ENCODE data around the gene DDX24. TPM values are rescaled to one million over a fixed set of nuclear protein-coding genes. Genes with fewer than 3 reads are reported as not detected.

DDX24 gene
- total RNA-seq, 1 donor from 2014 or later, result 49.6 TPM

DNA sequence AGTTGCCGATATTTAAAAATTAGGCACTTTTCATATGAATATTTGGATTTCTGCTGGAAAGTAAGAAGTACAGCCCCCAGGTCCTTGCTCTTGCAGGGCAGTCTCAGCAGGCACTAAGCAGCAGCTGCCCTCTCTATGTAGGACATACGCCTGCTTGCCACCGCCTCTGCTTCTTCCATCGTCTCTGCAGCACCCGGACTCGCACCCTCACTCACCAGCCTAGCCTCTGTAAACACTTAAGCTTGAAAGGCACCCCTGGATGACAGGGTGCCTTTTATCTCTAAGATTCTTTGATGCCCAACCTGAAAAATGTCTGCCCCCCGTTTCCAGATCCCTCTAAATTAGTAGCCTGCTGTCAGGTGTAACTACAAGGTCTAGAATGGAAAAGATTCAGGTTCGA lies 35.9 kb downstream of the DDX24 start:
- no peak overlapping the region for H3K27ac ChIP-seq (ENCODE audit: low read depth, low read length)
- H3K4me1 ChIP-seq (ENCODE audit: control insufficient read depth in 3 of 3, insufficient read depth in 3 of 3, low read length in 3 of 3), result peaks cover 13 to 26% (median 15%) of the 10 kb centered on the region in 3 donors
- H3K4me3 ChIP-seq (ENCODE audit: low read length in 3 of 3), result no peak overlapping the region
- no peaks in the 10 kb centered on the region for H3K9me3 ChIP-seq (ENCODE audit: control insufficient read depth in 3 of 3, low read length in 3 of 3)
- no peaks in the 10 kb centered on the region for H3K27me3 ChIP-seq (ENCODE audit: control insufficient read depth in 3 of 3, insufficient read depth in 3 of 3, low read length in 3 of 3)
- H3K36me3 ChIP-seq (ENCODE audit: control insufficient read depth in 3 of 3, insufficient read depth in 3 of 3, low read length in 3 of 3), result peaks cover 39 to 53% (median 49%) of the 10 kb centered on the region in 3 donors
- no peak overlapping the region for H3K9ac ChIP-seq (ENCODE audit: low read depth in 1 of 3, low read length in 3 of 3)

DNA sequence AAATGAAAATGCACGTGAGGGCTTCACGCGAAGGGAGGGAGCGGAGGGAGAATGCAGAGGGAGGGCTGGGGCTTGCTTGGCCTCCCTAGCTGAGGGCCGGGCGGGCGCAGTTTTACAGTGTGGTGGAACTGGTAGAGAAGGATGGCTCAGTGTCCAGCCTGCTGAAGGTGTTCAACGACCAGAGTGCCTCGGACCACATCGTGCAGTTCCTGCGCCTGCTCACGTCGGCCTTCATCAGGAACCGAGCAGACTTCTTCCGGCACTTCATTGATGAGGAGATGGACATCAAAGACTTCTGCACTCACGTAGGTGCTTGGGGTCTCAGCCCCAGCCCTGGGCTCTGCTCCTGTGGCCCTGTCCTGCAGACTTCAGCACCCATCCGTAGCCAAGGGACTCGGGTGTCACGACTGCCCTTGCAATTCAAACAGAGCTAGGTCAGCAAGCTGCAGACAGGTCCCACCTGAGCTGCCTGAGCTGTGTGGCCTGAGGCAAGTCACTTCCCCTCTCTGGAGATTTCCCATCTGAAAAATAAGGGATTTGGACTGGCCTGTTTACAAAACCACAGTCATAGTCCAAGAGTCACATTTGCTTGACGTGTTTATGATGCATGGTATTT lies 36.4 kb downstream of the DDX24 start:
- Histone ChIP-seq H3K27me3 (ENCODE audit: control insufficient read depth in 3 of 3, insufficient read depth in 3 of 3, low read length in 3 of 3) (no peaks in the 10 kb centered on the region), H3K36me3 (ENCODE audit: control insufficient read depth in 3 of 3, insufficient read depth in 3 of 3, low read length in 3 of 3) (peaks cover 33 to 48% (median 43%) of the 10 kb centered on the region in 3 donors), H3K27ac (ENCODE audit: low read depth, low read length) (no peak overlapping the region), H3K9ac (ENCODE audit: low read depth in 1 of 3, low read length in 3 of 3) (no peak overlapping the region), H3K9me3 (ENCODE audit: control insufficient read depth in 3 of 3, low read length in 3 of 3) (no peaks in the 10 kb centered on the region), H3K4me3 (ENCODE audit: low read length in 3 of 3) (no peak overlapping the region), H3K4me1 (ENCODE audit: control insufficient read depth in 3 of 3, insufficient read depth in 3 of 3, low read length in 3 of 3) (peaks cover 13 to 26% (median 15%) of the 10 kb centered on the region in 3 donors)

DNA sequence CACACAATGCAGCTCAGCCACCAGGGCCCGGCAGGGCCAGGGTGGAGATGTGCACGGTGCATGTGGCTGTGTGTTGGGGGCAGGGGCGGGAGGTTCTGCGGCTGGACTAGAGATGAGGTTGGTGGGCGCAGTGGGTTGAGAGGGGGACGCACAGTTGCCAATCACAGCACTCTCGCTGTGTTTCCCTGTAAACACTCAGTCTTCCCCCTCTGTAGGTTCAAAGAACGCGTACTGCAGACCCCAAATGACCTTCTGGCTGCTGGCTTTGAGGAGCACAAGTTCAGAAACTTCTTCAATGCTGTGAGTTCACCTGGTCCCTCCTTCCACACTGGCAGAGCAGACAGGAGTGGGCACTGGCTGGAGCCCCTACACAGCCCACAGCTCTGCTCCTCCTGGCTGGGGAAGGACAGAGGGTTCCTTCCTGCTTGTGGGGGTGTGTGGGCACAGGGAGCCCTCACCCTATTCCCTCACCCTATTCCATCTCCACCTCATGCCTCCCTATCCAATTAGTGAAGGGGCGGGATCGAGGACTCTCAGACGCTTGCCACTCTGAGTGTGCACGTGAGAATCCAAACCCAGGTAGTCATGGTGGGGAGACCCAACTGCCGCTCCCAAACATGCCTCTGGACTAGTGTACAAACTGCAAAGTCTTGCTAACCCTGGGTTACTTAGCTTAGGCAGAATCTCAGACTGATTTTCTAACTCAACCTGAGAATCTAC lies 37.1 kb downstream of the DDX24 start:
- no peaks in the 10 kb centered on the region for H3K27me3 ChIP-seq (ENCODE audit: control insufficient read depth in 3 of 3, insufficient read depth in 3 of 3, low read length in 3 of 3)
- H3K4me3 ChIP-seq (ENCODE audit: low read length in 3 of 3), result no peak overlapping the region
- peak overlapping the region in 1 of 3 donors; percentile 33 for H3K9ac ChIP-seq (ENCODE audit: low read depth in 1 of 3, low read length in 3 of 3)
- H3K27ac ChIP-seq (ENCODE audit: low read depth, low read length), result no peak overlapping the region
- peaks cover 11 to 26% (median 15%) of the 10 kb centered on the region in 3 donors for H3K4me1 ChIP-seq (ENCODE audit: control insufficient read depth in 3 of 3, insufficient read depth in 3 of 3, low read length in 3 of 3)
- H3K9me3 ChIP-seq (ENCODE audit: control insufficient read depth in 3 of 3, low read length in 3 of 3), result no peaks in the 10 kb centered on the region
- H3K36me3 ChIP-seq (ENCODE audit: control insufficient read depth in 3 of 3, insufficient read depth in 3 of 3, low read length in 3 of 3), result peaks cover 27 to 43% (median 37%) of the 10 kb centered on the region in 3 donors

DNA sequence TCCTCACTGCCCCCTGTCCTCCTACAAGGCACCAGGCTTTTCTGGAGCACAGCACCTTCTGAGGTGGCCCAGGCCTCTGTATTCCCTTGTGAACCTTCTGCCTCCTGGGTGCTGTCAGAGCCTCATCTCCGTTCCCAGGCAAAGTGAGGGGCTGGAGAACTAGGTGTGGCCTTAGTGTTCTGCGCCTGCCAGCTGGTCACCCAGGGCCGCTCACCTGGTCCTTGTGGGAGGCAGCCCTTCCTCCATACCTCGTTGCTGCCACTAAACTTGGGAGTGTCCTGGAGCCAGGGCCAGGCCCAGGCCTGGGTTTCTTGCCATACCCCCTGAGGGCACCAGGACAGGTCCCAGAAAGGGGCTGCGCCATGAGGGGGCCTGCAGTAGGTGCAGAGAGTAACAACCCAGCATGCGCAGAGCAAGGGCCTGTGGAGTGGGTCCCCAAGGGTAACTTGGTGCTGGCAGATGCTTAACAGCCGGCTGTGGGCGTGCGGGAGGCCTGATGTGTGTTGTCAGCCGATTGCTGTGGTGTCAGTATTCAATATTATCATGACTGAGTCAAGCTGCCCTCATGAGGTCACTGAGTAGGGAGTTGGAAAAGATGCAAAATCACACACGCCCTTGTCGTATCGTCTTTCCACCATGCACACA lies 37.8 kb downstream of the DDX24 start:
- Histone ChIP-seq H3K4me3 (ENCODE audit: low read length in 3 of 3) (no peak overlapping the region), H3K9me3 (ENCODE audit: control insufficient read depth in 3 of 3, low read length in 3 of 3) (no peaks in the 10 kb centered on the region), H3K9ac (ENCODE audit: low read depth in 1 of 3, low read length in 3 of 3) (no peak overlapping the region), H3K27me3 (ENCODE audit: control insufficient read depth in 3 of 3, insufficient read depth in 3 of 3, low read length in 3 of 3) (no peaks in the 10 kb centered on the region), H3K36me3 (ENCODE audit: control insufficient read depth in 3 of 3, insufficient read depth in 3 of 3, low read length in 3 of 3) (peaks cover 20 to 36% (median 30%) of the 10 kb centered on the region in 3 donors), H3K4me1 (ENCODE audit: control insufficient read depth in 3 of 3, insufficient read depth in 3 of 3, low read length in 3 of 3) (peaks cover 11 to 26% (median 15%) of the 10 kb centered on the region in 3 donors), H3K27ac (ENCODE audit: low read depth, low read length) (no peak overlapping the region)

DNA sequence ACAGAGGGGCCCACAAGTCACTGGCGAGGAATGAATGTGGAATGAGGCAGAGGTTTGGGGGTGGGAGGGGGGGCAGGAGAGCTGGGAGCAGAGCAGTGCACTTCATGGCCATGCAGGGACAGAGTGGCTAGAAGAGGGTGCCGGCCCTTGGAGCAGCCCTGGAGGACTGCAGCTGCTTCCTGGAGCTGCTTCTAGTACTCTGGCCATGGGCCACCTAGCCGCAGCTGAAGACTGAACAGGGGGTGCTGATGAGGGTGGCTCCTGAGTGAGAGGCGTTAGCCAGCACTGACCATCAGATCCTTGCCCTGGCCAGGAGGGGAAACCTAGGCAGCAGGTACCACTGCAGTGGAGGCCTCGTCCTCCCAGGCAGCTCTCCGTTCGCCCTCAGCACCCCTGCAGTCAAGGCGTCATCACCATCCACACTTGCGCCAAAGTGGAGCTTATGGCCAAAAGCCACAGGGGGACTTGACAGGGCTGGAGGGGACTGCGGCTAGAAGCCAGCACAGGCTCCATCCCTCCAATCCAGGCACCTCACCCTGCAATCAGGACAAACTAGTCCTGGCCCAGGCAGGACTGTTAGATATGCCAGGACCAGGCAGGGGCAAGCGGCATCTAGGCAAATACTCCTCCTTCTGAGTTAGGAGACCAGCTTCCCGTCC lies 38.4 kb downstream of the DDX24 start:
- Histone ChIP-seq H3K9ac (ENCODE audit: low read depth in 1 of 3, low read length in 3 of 3) (no peak overlapping the region), H3K36me3 (ENCODE audit: control insufficient read depth in 3 of 3, insufficient read depth in 3 of 3, low read length in 3 of 3) (peaks cover 18 to 31% (median 24%) of the 10 kb centered on the region in 3 donors), H3K27me3 (ENCODE audit: control insufficient read depth in 3 of 3, insufficient read depth in 3 of 3, low read length in 3 of 3) (no peaks in the 10 kb centered on the region), H3K4me1 (ENCODE audit: control insufficient read depth in 3 of 3, insufficient read depth in 3 of 3, low read length in 3 of 3) (peaks cover 11 to 26% (median 15%) of the 10 kb centered on the region in 3 donors), H3K27ac (ENCODE audit: low read depth, low read length) (no peak overlapping the region), H3K4me3 (ENCODE audit: low read length in 3 of 3) (no peak overlapping the region), H3K9me3 (ENCODE audit: control insufficient read depth in 3 of 3, low read length in 3 of 3) (no peaks in the 10 kb centered on the region)

DNA sequence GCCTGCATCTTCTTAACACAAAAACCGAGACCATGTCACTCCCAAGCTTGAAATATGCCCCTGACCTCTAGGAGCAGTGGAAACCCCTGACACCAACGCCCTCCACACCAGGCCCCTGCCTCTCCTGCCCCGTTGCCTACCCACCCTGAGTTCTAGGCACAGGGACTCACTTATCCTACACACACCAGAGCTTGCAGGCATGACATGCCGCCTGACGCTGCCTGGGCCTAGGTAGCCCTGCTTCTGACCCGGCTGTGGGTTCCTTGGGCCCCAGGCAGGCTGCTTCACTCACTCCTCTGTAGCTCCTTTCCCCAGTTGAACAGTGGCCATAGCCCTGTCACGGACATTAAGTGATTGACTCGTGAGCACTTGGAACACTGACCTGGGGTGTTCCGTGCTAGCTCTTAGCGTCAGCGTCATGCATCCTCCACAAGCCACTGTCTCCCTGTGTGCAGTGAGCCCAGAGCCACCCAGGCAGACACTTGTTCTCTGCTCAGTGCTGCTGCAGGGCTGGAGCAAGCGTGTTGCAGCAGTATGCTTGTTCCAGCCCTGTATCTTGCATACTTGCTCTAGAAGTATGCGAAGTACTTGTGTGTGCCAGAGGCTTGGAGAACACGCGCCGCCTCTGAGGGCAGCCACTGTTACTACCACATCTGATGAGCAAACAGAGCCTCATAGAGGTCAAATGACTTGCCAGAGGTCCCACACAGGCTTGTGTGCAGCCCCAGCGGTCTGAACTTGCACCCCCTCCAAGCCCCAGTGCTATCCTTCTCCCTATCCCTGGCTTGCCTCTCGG lies 39.3 kb downstream of the DDX24 start:
- Histone ChIP-seq H3K9me3 (ENCODE audit: control insufficient read depth in 3 of 3, low read length in 3 of 3) (no peaks in the 10 kb centered on the region), H3K4me1 (ENCODE audit: control insufficient read depth in 3 of 3, insufficient read depth in 3 of 3, low read length in 3 of 3) (peaks cover 12 to 28% (median 16%) of the 10 kb centered on the region in 3 donors), H3K36me3 (ENCODE audit: control insufficient read depth in 3 of 3, insufficient read depth in 3 of 3, low read length in 3 of 3) (peaks cover 13 to 23% (median 16%) of the 10 kb centered on the region in 3 donors), H3K27ac (ENCODE audit: low read depth, low read length) (no peak overlapping the region), H3K9ac (ENCODE audit: low read depth in 1 of 3, low read length in 3 of 3) (peak overlapping the region in 2 of 3 donors; percentile 10 to 45), H3K4me3 (ENCODE audit: low read length in 3 of 3) (no peak overlapping the region), H3K27me3 (ENCODE audit: control insufficient read depth in 3 of 3, insufficient read depth in 3 of 3, low read length in 3 of 3) (no peaks in the 10 kb centered on the region)

DNA sequence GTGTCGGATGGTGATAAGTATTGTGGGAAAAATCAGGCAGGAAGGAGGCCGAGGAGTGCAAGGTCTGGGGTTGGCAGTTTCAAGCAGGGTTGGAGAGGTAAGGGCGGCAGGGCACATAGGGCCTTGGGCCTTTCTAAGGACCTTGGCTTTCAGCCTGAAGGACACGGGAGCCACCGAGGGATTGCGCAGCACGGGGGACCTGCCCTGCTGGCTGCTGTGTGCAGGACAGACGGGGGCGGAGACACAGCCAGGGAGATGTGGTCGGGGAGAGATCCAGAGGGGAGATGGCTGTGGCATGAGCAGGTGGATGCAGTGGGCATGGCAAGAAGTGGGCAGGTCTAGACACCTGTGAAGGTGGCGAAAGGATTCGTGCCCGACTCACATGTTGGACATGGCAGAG lies 40.2 kb downstream of the DDX24 start:
- no peaks in the 10 kb centered on the region for H3K27me3 ChIP-seq (ENCODE audit: control insufficient read depth in 3 of 3, insufficient read depth in 3 of 3, low read length in 3 of 3)
- peaks cover 10 to 14% (median 12%) of the 10 kb centered on the region in 3 donors for H3K36me3 ChIP-seq (ENCODE audit: control insufficient read depth in 3 of 3, insufficient read depth in 3 of 3, low read length in 3 of 3)
- H3K4me3 ChIP-seq (ENCODE audit: low read length in 3 of 3), result no peak overlapping the region

DNA sequence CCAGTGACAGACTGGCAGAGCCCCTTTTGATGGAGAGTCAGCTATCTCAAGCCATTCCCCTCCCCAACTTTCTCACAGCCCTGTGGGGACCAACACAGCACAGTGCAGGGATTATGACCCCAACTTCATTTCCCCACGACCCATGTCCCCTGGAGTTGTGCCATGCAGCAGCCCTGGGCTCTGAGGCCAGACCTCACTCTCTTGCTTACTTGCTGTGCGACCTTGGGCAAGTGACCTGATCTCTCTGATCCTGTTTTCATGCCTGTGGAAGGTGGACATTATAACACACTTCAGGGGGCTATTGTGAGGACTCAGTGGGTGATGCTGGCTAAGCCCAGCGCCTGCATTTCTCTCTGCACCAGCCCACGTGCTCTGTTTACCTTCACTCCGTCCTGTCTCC lies 40.8 kb downstream of the DDX24 start:
- H3K27me3 ChIP-seq (ENCODE audit: control insufficient read depth in 3 of 3, insufficient read depth in 3 of 3, low read length in 3 of 3), result no peaks in the 10 kb centered on the region
- peaks cover 17 to 30% (median 17%) of the 10 kb centered on the region in 3 donors for H3K4me1 ChIP-seq (ENCODE audit: control insufficient read depth in 3 of 3, insufficient read depth in 3 of 3, low read length in 3 of 3)
- no peak overlapping the region for H3K9ac ChIP-seq (ENCODE audit: low read depth in 1 of 3, low read length in 3 of 3)

More for the DNA sequence above, 40.2 kb downstream of the DDX24 start:
- no peak overlapping the region for H3K27ac ChIP-seq (ENCODE audit: low read depth, low read length)
- peaks cover 17 to 30% (median 17%) of the 10 kb centered on the region in 3 donors for H3K4me1 ChIP-seq (ENCODE audit: control insufficient read depth in 3 of 3, insufficient read depth in 3 of 3, low read length in 3 of 3)
- H3K9ac ChIP-seq (ENCODE audit: low read depth in 1 of 3, low read length in 3 of 3), result no peak overlapping the region
- H3K9me3 ChIP-seq (ENCODE audit: control insufficient read depth in 3 of 3, low read length in 3 of 3), result no peaks in the 10 kb centered on the region

DNA sequence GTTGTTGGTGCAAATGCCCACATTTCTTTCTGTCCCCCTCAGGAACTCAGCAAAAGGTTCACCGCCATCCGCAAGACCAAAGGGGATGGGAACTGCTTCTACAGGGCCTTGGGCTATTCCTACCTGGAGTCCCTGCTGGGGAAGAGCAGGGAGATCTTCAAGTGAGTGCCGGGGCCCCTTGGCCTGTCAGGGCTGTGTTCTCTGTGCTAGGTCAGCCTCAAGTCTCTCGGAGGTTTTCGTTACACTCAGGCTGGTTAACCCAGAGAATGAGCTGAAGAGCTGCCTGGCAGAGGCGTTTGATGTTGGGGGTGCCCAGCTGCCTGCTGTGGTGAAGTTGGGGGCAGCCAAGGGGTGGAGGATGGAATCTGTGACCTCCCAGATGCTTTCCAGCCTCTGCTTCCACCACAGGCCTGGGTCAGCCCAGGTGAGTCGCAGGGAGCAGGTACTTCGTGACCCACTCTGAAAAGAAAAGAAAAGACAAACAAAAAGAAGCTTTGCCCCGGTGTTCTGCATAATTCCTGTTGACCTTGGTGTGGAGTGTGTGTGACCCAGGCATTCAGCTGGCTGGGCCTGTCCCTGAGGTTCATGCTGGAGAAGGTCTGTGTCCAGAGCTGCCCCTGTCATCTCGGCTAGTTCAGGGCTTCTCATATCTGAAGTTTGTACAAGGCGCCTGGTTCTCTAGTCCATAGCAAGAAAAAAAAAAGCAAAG lies 41.9 kb downstream of the DDX24 start:
- no peaks in the 10 kb centered on the region for H3K27me3 ChIP-seq (ENCODE audit: control insufficient read depth in 3 of 3, insufficient read depth in 3 of 3, low read length in 3 of 3)

More for the DNA sequence above, 40.8 kb downstream of the DDX24 start:
- Histone ChIP-seq H3K27ac (ENCODE audit: low read depth, low read length) (no peak overlapping the region), H3K36me3 (ENCODE audit: control insufficient read depth in 3 of 3, insufficient read depth in 3 of 3, low read length in 3 of 3) (peaks cover 7 to 9% (median 7%) of the 10 kb centered on the region in 3 donors), H3K9me3 (ENCODE audit: control insufficient read depth in 3 of 3, low read length in 3 of 3) (no peaks in the 10 kb centered on the region), H3K4me3 (ENCODE audit: low read length in 3 of 3) (no peak overlapping the region)

More for the DNA sequence above, 41.9 kb downstream of the DDX24 start:
- Histone ChIP-seq H3K4me1 (ENCODE audit: control insufficient read depth in 3 of 3, insufficient read depth in 3 of 3, low read length in 3 of 3) (peaks cover 17 to 29% (median 17%) of the 10 kb centered on the region in 3 donors), H3K36me3 (ENCODE audit: control insufficient read depth in 3 of 3, insufficient read depth in 3 of 3, low read length in 3 of 3) (peaks cover under 1 to 6% (median 3%) of the 10 kb centered on the region in 3 donors), H3K9ac (ENCODE audit: low read depth in 1 of 3, low read length in 3 of 3) (no peak overlapping the region), H3K27ac (ENCODE audit: low read depth, low read length) (no peak overlapping the region), H3K9me3 (ENCODE audit: control insufficient read depth in 3 of 3, low read length in 3 of 3) (no peaks in the 10 kb centered on the region), H3K4me3 (ENCODE audit: low read length in 3 of 3) (no peak overlapping the region)

All from skeletal muscle tissue (tissue), 4 donors.